ENCODE measurements around the gene TSPAN18.

DNA sequence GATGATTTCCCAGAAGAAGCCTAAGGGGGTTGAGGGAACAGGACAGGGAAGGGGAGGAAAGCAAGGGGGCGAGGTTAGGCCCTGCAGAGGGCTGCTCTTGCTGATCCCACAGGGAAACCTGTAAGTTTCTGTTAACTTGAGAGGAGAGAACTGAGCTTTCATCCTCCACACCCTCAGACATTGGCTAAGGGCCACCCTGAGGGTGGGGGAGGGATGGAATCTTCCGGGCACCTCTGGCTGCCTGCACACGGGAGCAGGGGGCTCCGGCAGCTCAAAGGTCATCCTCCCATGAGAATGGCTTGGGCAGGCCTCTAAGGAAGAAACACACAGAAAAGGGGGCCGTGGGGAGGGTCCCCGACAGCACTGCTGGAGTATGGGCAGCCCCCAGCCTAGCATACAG, 108.1 kb downstream of the TSPAN18 start:
- TF ChIP-seq, protein P1, sequence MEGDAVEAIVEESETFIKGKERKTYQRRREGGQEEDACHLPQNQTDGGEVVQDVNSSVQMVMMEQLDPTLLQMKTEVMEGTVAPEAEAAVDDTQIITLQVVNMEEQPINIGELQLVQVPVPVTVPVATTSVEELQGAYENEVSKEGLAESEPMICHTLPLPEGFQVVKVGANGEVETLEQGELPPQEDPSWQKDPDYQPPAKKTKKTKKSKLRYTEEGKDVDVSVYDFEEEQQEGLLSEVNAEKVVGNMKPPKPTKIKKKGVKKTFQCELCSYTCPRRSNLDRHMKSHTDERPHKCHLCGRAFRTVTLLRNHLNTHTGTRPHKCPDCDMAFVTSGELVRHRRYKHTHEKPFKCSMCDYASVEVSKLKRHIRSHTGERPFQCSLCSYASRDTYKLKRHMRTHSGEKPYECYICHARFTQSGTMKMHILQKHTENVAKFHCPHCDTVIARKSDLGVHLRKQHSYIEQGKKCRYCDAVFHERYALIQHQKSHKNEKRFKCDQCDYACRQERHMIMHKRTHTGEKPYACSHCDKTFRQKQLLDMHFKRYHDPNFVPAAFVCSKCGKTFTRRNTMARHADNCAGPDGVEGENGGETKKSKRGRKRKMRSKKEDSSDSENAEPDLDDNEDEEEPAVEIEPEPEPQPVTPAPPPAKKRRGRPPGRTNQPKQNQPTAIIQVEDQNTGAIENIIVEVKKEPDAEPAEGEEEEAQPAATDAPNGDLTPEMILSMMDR (IDR thresholded peaks at IDR 0.05) = no peak
- no peak for TF ChIP-seq EP300 (IDR thresholded peaks at IDR 0.05)
